Raji (cell line): Measurements from ENCODE around the gene SPATA18.

ENCODE experiments used
- POLR2A ChIP-seq: IDR thresholded peaks from 2 replicates; pipeline ENCODE4 v1.6.1; 2011; ENCODE audit warnings: low read depth, low read length, control low read depth; ENCODE audit not compliant: insufficient read depth

The SPATA18 gene

GRCh38 chr4:52091801-52092200 is 40.7 kb downstream of the SPATA18 start:
- no peak for TF ChIP-seq POLR2A

GRCh38 chr4:52093466-52093865 is 42.4 kb downstream of the SPATA18 start:
- no peak for TF ChIP-seq POLR2A

GRCh38 chr4:52094376-52095145 is 43.5 kb downstream of the SPATA18 start:
- no peak for TF ChIP-seq POLR2A

GRCh38 chr4:52095374-52095773 is 44.3 kb downstream of the SPATA18 start:
- TF ChIP-seq POLR2A, result no peak

- no peak for TF ChIP-seq POLR2A
Measured at GRCh38 chr4:52096048-52096447, 44.9 kb downstream of the SPATA18 start.

- TF ChIP-seq POLR2A, result no peak
Measured at GRCh38 chr4:52098618-52099017, 47.5 kb downstream of the SPATA18 start.

GRCh38 chr4:52099860-52100461 is 48.9 kb downstream of the SPATA18 start:
- TF ChIP-seq POLR2A, result no peak

GRCh38 chr4:52102587-52102986 is 51.5 kb downstream of the SPATA18 start:
- no peak for TF ChIP-seq POLR2A

- TF ChIP-seq POLR2A, result no peak
Measured at GRCh38 chr4:52103319-52103718, 52.2 kb downstream of the SPATA18 start.

- no peak for TF ChIP-seq POLR2A
Measured at GRCh38 chr4:52105276-52105675, 54.2 kb downstream of the SPATA18 start.

- no peak for TF ChIP-seq POLR2A
Measured at GRCh38 chr4:52106191-52106590, 55.1 kb downstream of the SPATA18 start.

- no peak for TF ChIP-seq POLR2A
Measured at GRCh38 chr4:52106660-52107059, 55.6 kb downstream of the SPATA18 start.

GRCh38 chr4:52107336-52107735 is 56.2 kb downstream of the SPATA18 start:
- no peak for TF ChIP-seq POLR2A

GRCh38 chr4:52107745-52108144 is 56.6 kb downstream of the SPATA18 start:
- TF ChIP-seq POLR2A, result no peak

- no peak for TF ChIP-seq POLR2A
Measured at GRCh38 chr4:52110171-52110570, 59.1 kb downstream of the SPATA18 start.

- no peak for TF ChIP-seq POLR2A
Measured at GRCh38 chr4:52111995-52112394, 60.9 kb downstream of the SPATA18 start.

GRCh38 chr4:52112411-52112810 is 61.3 kb downstream of the SPATA18 start:
- TF ChIP-seq POLR2A, result no peak
